HCT116 (cell line): ENCODE measurements around the gene ARHGAP42. TPM values are rescaled to one million over a fixed set of nuclear protein-coding genes. Genes with fewer than 3 reads are reported as not detected.

ENCODE experiments used
- ATAC-seq: fragments of 200-7000 bp; cut with Tn5 transposase; 2 replicates; pipeline ENCODE4 v1.9.1; 2020; ENCODE audit warnings: mild to moderate bottlenecking, moderate library complexity
- BruUV-seq: library from RNA; stranded (reverse); fragments of 400-500 nt; replicated peaks from 2 replicates; lab custom pipeline; 2021; lab: Mats Ljungman, UMichigan
- CTCF ChIA-PET: fragments of 300-600 bp; sonication (Branson Sonifier 250); formaldehyde crosslinking; loops from one replicate; lab custom pipeline; 2021; ENCODE audit warnings: antibody characterized with exemption; lab: Charles Lee
- POLR2A ChIA-PET: fragments of 300-600, 350-600 bp; sonication (Branson Sonifier 250); formaldehyde crosslinking; loops from one replicate; lab custom pipeline; 2021; ENCODE audit warnings: antibody characterized with exemption; lab: Charles Lee
- RAD21 ChIA-PET, 2 experiments: fragments of 300-600 bp; sonication (Branson Sonifier 250); formaldehyde crosslinking; loops; one replicate each; lab custom pipeline; 2023; ENCODE audit warnings: low total read pairs in 2 of 2; ENCODE audit not compliant: uncharacterized antibody in 2 of 2, unreplicated experiment in 2 of 2, low non-redundant PET in 1 of 2; lab: Charles Lee
- DNase-seq: peaks from one replicate; pipeline ENCODE4 v3.0.0-alpha.2; 2010; ENCODE audit warnings: low read depth, low spot score
- H2AFZ ChIP-seq: fragments of 200-600 bp; shearing (Covaris generic), sonication (generic); 2 replicates; pipeline ENCODE4 v1.6.1; 2017; ENCODE audit warnings: low read depth, mixed run types, mixed read lengths, antibody characterized with exemption, low read length; ENCODE audit not compliant: poor library complexity, severe bottlenecking
- H3K27ac ChIP-seq: 2 replicates; pipeline ENCODE4 v1.5.1; 2012; ENCODE audit warnings: low read depth, low read length
- H3K27me3 ChIP-seq: fragments of 200-600 bp; sonication (generic); 2 replicates; pipeline ENCODE4 v1.6.1; 2016; ENCODE audit warnings: mixed run types, low read length, mixed read lengths; ENCODE audit not compliant: insufficient read depth
- H3K36me3 ChIP-seq, 2 experiments: fragments of 200-500 bp in 1 of 2; fragments of 200-600 bp in 1 of 2; sonication (Bioruptor generic) in 1 of 2; sonication (generic) in 1 of 2; 2 replicates each; pipeline versions ENCODE4 v1.5.1 to v1.6.1; 2014 to 2016; ENCODE audit warnings: low read length in 2 of 2, inconsistent platforms in 1 of 2, mixed read lengths in 1 of 2, mixed run types in 1 of 2; ENCODE audit not compliant: insufficient read depth in 2 of 2, control insufficient read depth in 1 of 2
- H3K4me1 ChIP-seq, 2 experiments: fragments of 200-600 bp in 1 of 2; sonication (generic) in 1 of 2; 2 replicates each; pipeline versions ENCODE4 v1.5.1 to v1.6.1; 2012 to 2017; ENCODE audit warnings: low read length in 2 of 2, inconsistent platforms in 1 of 2, mild to moderate bottlenecking in 1 of 2, mixed read lengths in 1 of 2, mixed run types in 1 of 2, moderate library complexity in 1 of 2; ENCODE audit not compliant: insufficient read depth in 2 of 2, control insufficient read depth in 1 of 2
- H3K4me2 ChIP-seq: fragments of 200-600 bp; sonication (generic); 2 replicates; pipeline ENCODE4 v1.6.1; 2017; ENCODE audit warnings: mixed run types, low read length, mixed read lengths
- H3K4me3 ChIP-seq, 2 experiments: fragments of 200-600 bp in 1 of 2; sonication (generic) in 1 of 2; replicated peaks in 1 of 2; 2 replicates each; pipeline ENCODE4 v1.5.1; 2011 to 2016; ENCODE audit warnings: low read length in 2 of 2, control low read depth in 1 of 2, low read depth in 1 of 2, mild to moderate bottlenecking in 1 of 2, mixed read lengths in 1 of 2, mixed run types in 1 of 2
- H3K79me2 ChIP-seq: fragments of 200-600 bp; sonication (generic); 2 replicates; pipeline ENCODE4 v1.6.1; 2017; ENCODE audit warnings: mild to moderate bottlenecking, mixed run types, low read length, moderate library complexity, mixed read lengths; ENCODE audit not compliant: insufficient read depth
- H3K9ac ChIP-seq: fragments of 200-600 bp; sonication (generic); 2 replicates; pipeline ENCODE4 v1.6.1; 2016; ENCODE audit warnings: low read length, mixed read lengths
- H3K9me2 ChIP-seq: fragments of 200-600 bp; sonication (generic), shearing (Covaris generic); 2 replicates; pipeline ENCODE4 v1.6.1; 2017; ENCODE audit warnings: mixed run types, mild to moderate bottlenecking, moderate library complexity; ENCODE audit not compliant: insufficient read depth
- H3K9me3 ChIP-seq, 2 experiments: fragments of 200-500 bp in 1 of 2; fragments of 200-600 bp in 1 of 2; sonication (Bioruptor generic) in 1 of 2; sonication (generic) in 1 of 2; 2 replicates each; pipeline ENCODE4 v1.6.1; 2014 to 2017; ENCODE audit warnings: low read length in 2 of 2, mixed read lengths in 2 of 2, inconsistent platforms in 1 of 2, low read depth in 1 of 2, mild to moderate bottlenecking in 1 of 2, mixed run types in 1 of 2, moderate library complexity in 1 of 2; ENCODE audit not compliant: control insufficient read depth in 1 of 2, insufficient read depth in 1 of 2
- H4K20me1 ChIP-seq: fragments of 200-600 bp; sonication (generic), shearing (Covaris generic); 2 replicates; pipeline ENCODE4 v1.6.1; 2017; ENCODE audit warnings: mixed run types, mild to moderate bottlenecking, moderate library complexity; ENCODE audit not compliant: insufficient read depth
- ATF3 ChIP-seq: IDR thresholded peaks from 2 replicates; pipeline ENCODE4 v1.6.1; 2012
- CBX3 ChIP-seq: IDR thresholded peaks from 2 replicates; pipeline ENCODE4 v1.6.1; 2012; ENCODE audit warnings: low read depth
- CEBPB ChIP-seq: IDR thresholded peaks from 2 replicates; pipeline ENCODE4 v1.6.1; 2012; ENCODE audit warnings: low read depth
- CTCF ChIP-seq, 3 experiments: fragments of 200-600 bp in 1 of 3; sonication (generic) in 1 of 3; IDR thresholded peaks in 2 of 3; conservative IDR thresholded peaks in 1 of 3; 2 replicates each; pipeline ENCODE4 v1.5.1; 2012 to 2017; ENCODE audit warnings: low read depth in 2 of 3, low read length in 2 of 3, antibody characterized with exemption in 1 of 3, borderline replicate concordance in 1 of 3, control low read depth in 1 of 3, mild to moderate bottlenecking in 1 of 3, mixed read lengths in 1 of 3, mixed run types in 1 of 3, moderate library complexity in 1 of 3; ENCODE audit not compliant: insufficient read depth in 1 of 3
- EGR1 ChIP-seq: IDR thresholded peaks from 2 replicates; pipeline ENCODE4 v1.6.1; 2012; ENCODE audit warnings: low read depth
- ELF1 ChIP-seq: IDR thresholded peaks from 2 replicates; pipeline ENCODE4 v1.6.1; 2012; ENCODE audit warnings: low read depth, borderline replicate concordance
- EZH2 ChIP-seq: fragments of 200-600 bp; sonication (generic); IDR thresholded peaks from 2 replicates; pipeline ENCODE4 v1.6.1; 2017; ENCODE audit warnings: antibody characterized with exemption, mixed run types
- EZH2phosphoT487 ChIP-seq: fragments of 200-600 bp; IDR thresholded peaks from 2 replicates; pipeline ENCODE4 v1.6.1; 2018; ENCODE audit warnings: antibody characterized with exemption, borderline replicate concordance
- POLR2A ChIP-seq: IDR thresholded peaks from 2 replicates; pipeline ENCODE4 v1.7.0; 2011; ENCODE audit warnings: borderline replicate concordance; ENCODE audit not compliant: insufficient read depth, insufficient read length; ENCODE audit errors: extremely low read depth
- POLR2AphosphoS5 ChIP-seq: IDR thresholded peaks from 2 replicates; pipeline ENCODE4 v1.6.1; 2011; ENCODE audit warnings: mild to moderate bottlenecking, low read depth, low read length, moderate library complexity
- RAD21 ChIP-seq: IDR thresholded peaks from 2 replicates; pipeline ENCODE4 v1.6.1; 2012; ENCODE audit warnings: low read depth, mild to moderate bottlenecking
- REST ChIP-seq: IDR thresholded peaks from 2 replicates; pipeline ENCODE4 v1.6.1; 2012; ENCODE audit warnings: low read depth
- SIN3A ChIP-seq: IDR thresholded peaks from 2 replicates; pipeline ENCODE4 v1.6.1; 2012; ENCODE audit warnings: low read depth
- SP1 ChIP-seq: IDR thresholded peaks from 2 replicates; pipeline ENCODE4 v1.6.1; 2012; ENCODE audit warnings: low read depth
- SRF ChIP-seq: IDR thresholded peaks from 2 replicates; pipeline ENCODE4 v1.6.1; 2012; ENCODE audit warnings: low read depth
- ZBTB33 ChIP-seq: IDR thresholded peaks from 2 replicates; pipeline ENCODE4 v1.6.1; 2011; ENCODE audit warnings: mild to moderate bottlenecking, low read length, moderate library complexity; ENCODE audit not compliant: insufficient replicate concordance; ENCODE audit errors: extremely low read depth
- ZFX ChIP-seq: fragments of 450-650 bp; IDR thresholded peaks from 2 replicates; pipeline ENCODE4 v1.6.1; 2017
- intact Hi-C: fragments of 100-400 bp; cut with micrococcal nuclease; formaldehyde crosslinking; loops from 2 replicates; pipeline ENCODE4 v1.10.0; 2022
- total RNA-seq: library from RNA; stranded (reverse); gene quantifications from one replicate; pipeline ENCODE4 v1.2.1, GENCODE V29; 2021; ENCODE audit not compliant: unreplicated experiment

ARHGAP42 gene
- total RNA-seq, 1 experiment from 2014 or later = 12.3 TPM

GRCh38 chr11:100922121-100922520 is 235.0 kb downstream of the ARHGAP42 start:
- no peak overlapping the region for H3K9ac ChIP-seq
- BruUV-seq = no TSS peak

More at GRCh38 chr11:100922121-100922520, 235.0 kb downstream of the ARHGAP42 start:
- Histone ChIP-seq H3K4me3 (no peak overlapping the region), H3K27ac (no peak overlapping the region), H3K9me3 (no peaks in the 10 kb centered on the region), H3K27me3 (no peaks in the 10 kb centered on the region), H4K20me1 (no peaks in the 10 kb centered on the region), H3K4me2 (no peak overlapping the region), H3K79me2 (no peaks in the 10 kb centered on the region), H3K4me1 (peaks cover 4 to 9% of the 10 kb centered on the region in 2 experiments; a peak in 3 of 4 replicates), H2AFZ (no peak overlapping the region), H3K9me2 (no peaks in the 10 kb centered on the region), H3K36me3 (no peaks in the 10 kb centered on the region)
- no peak for DNase-seq
- CTCF ChIA-PET = no interaction called here
- TF ChIP-seq EZH2 (no peak), CBX3 (no peak), POLR2A (no peak), RAD21 (no peak), ZBTB33 (no peak), ZFX (no peak), EGR1 (no peak), SIN3A (no peak), CTCF (IDR thresholded peaks at IDR 0.05 in 2 of 3, conservative IDR thresholded peaks at IDR 0.05 in 1 of 3; ENCODE audit: borderline replicate concordance in 1 of 3, insufficient read depth in 1 of 3, low read depth in 2 of 3, low read length in 2 of 3) (no peak), POLR2AphosphoS5 (no peak), SRF (no peak), EZH2phosphoT487 (no peak), ELF1 (no peak), REST (no peak), CEBPB (no peak), ATF3 (no peak), SP1 (no peak)
- POLR2A ChIA-PET = no interaction called here
- RAD21 ChIA-PET = no interaction called here
- intact Hi-C loops = no loop called here
- ATAC-seq = no peak
